GM12878 (cell line): Measurements from ENCODE around the gene PADI1. TPM values are rescaled to one million over a fixed set of nuclear protein-coding genes. Genes with fewer than 3 reads are reported as not detected.

Experiments
- ATAC-seq: fragments of 200-7000 bp; cut with Tn5 transposase; 3 replicates; pipeline ENCODE4 v1.9.1; 2020; ENCODE audit warnings: mild to moderate bottlenecking, moderate library complexity
- BruUV-seq: library from RNA; stranded (reverse); fragments of 400-500 nt; replicated peaks from 2 replicates; lab custom pipeline; 2021; lab: Mats Ljungman, UMichigan
- CTCF ChIA-PET: fragments of 300-600 bp; sonication (Branson Sonifier 250); formaldehyde crosslinking; extraction: SDS; loops from one replicate; lab custom pipeline; 2021; ENCODE audit warnings: inconsistent platforms; lab: Yijun Ruan, JAX
- POLR2A ChIA-PET: fragments of 350-600 bp; formaldehyde crosslinking; extraction: SDS; loops from one replicate; lab custom pipeline; 2021; ENCODE audit warnings: inconsistent platforms; lab: Charles Lee
- RAD21 ChIA-PET: fragments of 300-600 bp; sonication (Branson Sonifier 250); formaldehyde crosslinking; loops from one replicate; lab custom pipeline; 2023; ENCODE audit warnings: antibody characterized with exemption; ENCODE audit not compliant: unreplicated experiment; lab: Charles Lee
- SMC1A ChIA-PET: fragments of 300-600 bp; sonication (Branson Sonifier 250); formaldehyde crosslinking; loops from one replicate; lab custom pipeline; 2023; ENCODE audit not compliant: unreplicated experiment, uncharacterized antibody; lab: Charles Lee
- DNase-seq: peaks from one replicate; pipeline ENCODE4 v3.0.0-alpha.2; 2011; ENCODE audit warnings: low read depth, low spot score
- FAIRE-seq: peaks from 3 replicates; lab custom pipeline; 2011; peaks lifted over from hg19 to GRCh38; lab: Jason Lieb, UNC
- H2AFZ ChIP-seq: 2 replicates; pipeline ENCODE4 v1.6.0; 2011; ENCODE audit warnings: low read depth, low read length, control low read depth; ENCODE audit not compliant: control insufficient read depth
- H3K27ac ChIP-seq: 2 replicates; pipeline ENCODE4 v1.5.1; 2011; ENCODE audit warnings: control low read depth; ENCODE audit not compliant: control insufficient read depth, insufficient read depth
- H3K27me3 ChIP-seq, 2 experiments: replicated peaks in 1 of 2; 2 replicates each; pipeline versions ENCODE4 v1.6.0 to v1.6.1; 2011; ENCODE audit warnings: low read length in 1 of 2; ENCODE audit not compliant: control insufficient read depth in 2 of 2, insufficient read depth in 2 of 2
- H3K36me3 ChIP-seq, 2 experiments: 2 replicates each; pipeline ENCODE4 v1.5.1; 2011; ENCODE audit warnings: low read length in 1 of 2; ENCODE audit not compliant: control insufficient read depth in 2 of 2, insufficient read depth in 2 of 2
- H3K4me1 ChIP-seq: 2 replicates; pipeline ENCODE4 v1.6.1; 2011; ENCODE audit warnings: mild to moderate bottlenecking, low read length, moderate library complexity, mixed read lengths; ENCODE audit not compliant: control insufficient read depth, insufficient read depth
- H3K4me2 ChIP-seq: 2 replicates; pipeline ENCODE4 v1.6.0; 2011; ENCODE audit warnings: control low read depth; ENCODE audit not compliant: control insufficient read depth, insufficient read depth
- H3K4me3 ChIP-seq: fragments of 200-600 bp; sonication (generic); 2 replicates; pipeline ENCODE4 v1.5.1; 2016
- H3K79me2 ChIP-seq: 2 replicates; pipeline ENCODE4 v1.6.0; 2011; ENCODE audit warnings: low read length; ENCODE audit not compliant: control insufficient read depth, insufficient read depth
- H3K9ac ChIP-seq: 2 replicates; pipeline ENCODE4 v1.8.0; 2011; ENCODE audit warnings: low read length, control low read depth, mixed read lengths; ENCODE audit not compliant: control insufficient read depth, insufficient read depth
- H3K9me3 ChIP-seq: replicated peaks from 3 replicates; pipeline ENCODE4 v1.5.1; 2011; ENCODE audit warnings: mild to moderate bottlenecking, low read length; ENCODE audit not compliant: control insufficient read depth, insufficient read depth
- H4K20me1 ChIP-seq: 2 replicates; pipeline ENCODE4 v1.6.0; 2011; ENCODE audit not compliant: control insufficient read depth, insufficient read depth
- CBX3 ChIP-seq: fragments of 200-600 bp; sonication (generic); IDR thresholded peaks from 2 replicates; pipeline ENCODE4 v1.6.1; 2016; ENCODE audit warnings: low read depth, borderline replicate concordance
- CHD2 ChIP-seq: IDR thresholded peaks from 2 replicates; pipeline ENCODE4 v1.6.1; 2011; ENCODE audit warnings: low read depth, low read length, improper control_type of control experiment, borderline replicate concordance
- EZH2 ChIP-seq: IDR thresholded peaks from 2 replicates; pipeline ENCODE4 v1.6.1; 2012; ENCODE audit warnings: low read depth, mild to moderate bottlenecking, control low read depth, inconsistent platforms, low read length, borderline replicate concordance; ENCODE audit not compliant: control insufficient read depth
- FOXM1 ChIP-seq: IDR thresholded peaks from 2 replicates; pipeline ENCODE4 v1.6.1; 2012; ENCODE audit warnings: low read depth, mild to moderate bottlenecking, inconsistent platforms, low read length, moderate library complexity
- NR2C2 ChIP-seq: IDR thresholded peaks from 2 replicates; pipeline ENCODE4 v1.6.1; 2011; ENCODE audit warnings: borderline replicate concordance, low read depth; ENCODE audit not compliant: control insufficient read depth, insufficient read length
- PAX8 ChIP-seq: fragments of 450-650 bp; IDR thresholded peaks from 2 replicates; pipeline ENCODE4 v1.6.1; 2017; ENCODE audit warnings: mild to moderate bottlenecking, moderate library complexity
- RELA ChIP-seq: fragments of 450-650 bp; IDR thresholded peaks from 2 replicates; pipeline ENCODE4 v1.8.0; 2014; ENCODE audit warnings: borderline replicate concordance; ENCODE audit not compliant: partially characterized antibody
- ZNF274 ChIP-seq: IDR thresholded peaks from one replicate; pipeline ENCODE4 v1.8.0; 2011; ENCODE audit not compliant: insufficient read length, insufficient read depth
- WGBS: methylation state at CpG from one replicate; pipeline ENCODE4 v1.1.6; 2016; ENCODE audit warnings: low lambda C conversion rate; ENCODE audit not compliant: insufficient replicate concordance, insufficient coverage; ENCODE audit errors: missing lambda C conversion rate; 5-methylcytosine and 5-hydroxymethylcytosine counted together
- in situ Hi-C: fragments of 300-500 bp; cut with MboI; formaldehyde crosslinking; loops from 9 replicates; pipeline ENCODE4 v1.14.3; 2018; ENCODE audit warnings: mixed read lengths
- intact Hi-C: fragments of 100-400 bp; cut with micrococcal nuclease; formaldehyde crosslinking; loops from one replicate; pipeline ENCODE4 v1.14.2; 2022; ENCODE audit not compliant: unreplicated experiment
- polyA plus RNA-seq, 11 experiments: library from polyadenylated mRNA; depleted of rRNA in 4 of 11; unstranded in 6 of 11; stranded (reverse) in 5 of 11; fragments of >200 nt; fragmentation: Nextera tagmentation in 4 of 11; fragmentation: Illumina TruSeq in 1 of 11; extraction: Ambion mirVana in 4 of 11; extraction: Trizol in 1 of 11; gene quantifications; 1 replicate in 1 of 11; 2 replicates in 10 of 11; pipeline versions ENCODE4 v1.2.1 to v1.2.3, GENCODE V29; 2011 to 2016; ENCODE audit warnings: inconsistent platforms in 2 of 11, missing spikeins in 2 of 11, low read depth in 1 of 11
- total RNA-seq, 4 experiments: library from RNA; depleted of rRNA in 3 of 4; stranded (reverse); fragments of >200 nt in 3 of 4; fragmentation: Illumina TruSeq in 1 of 4; extraction: Trizol in 1 of 4; gene quantifications; 2 replicates each; pipeline versions ENCODE4 v1.2.1 to v1.2.3, GENCODE V29; 2013 to 2021
- TF ChIP-seq, protein P1 (sequence below): IDR thresholded peaks from 2 replicates; pipeline ENCODE4 v1.6.1; 2011; ENCODE audit warnings: borderline replicate concordance, low read depth, mild to moderate bottlenecking, moderate library complexity, low read length; ENCODE audit not compliant: insufficient read depth, poor library complexity, severe bottlenecking
- TF ChIP-seq, protein P2 (sequence below): fragments of 450-650 bp; IDR thresholded peaks from 2 replicates; pipeline ENCODE4 v1.6.1; 2017; ENCODE audit warnings: borderline replicate concordance

PADI1 gene
- total and polyA plus RNA-seq, 10 of the 15 experiments (the other 5 are each of a cell fraction or from before 2014, with no cell fraction given): 0.05 TPM; not detected in 9

DNA sequence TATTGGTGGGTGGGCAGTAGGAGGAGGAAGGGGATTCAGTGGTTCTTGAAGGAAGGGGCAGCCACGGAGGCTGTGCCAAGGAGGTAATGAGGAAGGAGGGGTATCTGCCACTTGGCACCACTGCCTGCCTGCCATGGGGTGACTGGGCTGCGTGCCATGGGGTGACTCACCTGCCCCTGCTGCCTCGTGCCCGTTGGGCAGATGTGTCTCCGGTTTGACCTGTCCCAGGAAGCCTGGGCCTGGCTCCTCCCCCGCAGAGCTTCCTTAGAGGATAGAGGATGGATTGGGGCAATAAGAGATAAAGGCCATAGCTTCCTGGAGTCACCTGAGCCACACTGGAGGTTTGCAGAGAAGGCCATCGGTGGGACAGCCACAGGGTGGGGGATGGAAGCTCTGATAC is 45.7 kb downstream of the PADI1 start (continued):
- TF ChIP-seq CHD2 (no peak), EZH2 (no peak)
- TF ChIP-seq, protein P1, sequence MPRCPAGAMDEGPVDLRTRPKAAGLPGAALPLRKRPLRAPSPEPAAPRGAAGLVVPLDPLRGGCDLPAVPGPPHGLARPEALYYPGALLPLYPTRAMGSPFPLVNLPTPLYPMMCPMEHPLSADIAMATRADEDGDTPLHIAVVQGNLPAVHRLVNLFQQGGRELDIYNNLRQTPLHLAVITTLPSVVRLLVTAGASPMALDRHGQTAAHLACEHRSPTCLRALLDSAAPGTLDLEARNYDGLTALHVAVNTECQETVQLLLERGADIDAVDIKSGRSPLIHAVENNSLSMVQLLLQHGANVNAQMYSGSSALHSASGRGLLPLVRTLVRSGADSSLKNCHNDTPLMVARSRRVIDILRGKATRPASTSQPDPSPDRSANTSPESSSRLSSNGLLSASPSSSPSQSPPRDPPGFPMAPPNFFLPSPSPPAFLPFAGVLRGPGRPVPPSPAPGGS: no peak

DNA sequence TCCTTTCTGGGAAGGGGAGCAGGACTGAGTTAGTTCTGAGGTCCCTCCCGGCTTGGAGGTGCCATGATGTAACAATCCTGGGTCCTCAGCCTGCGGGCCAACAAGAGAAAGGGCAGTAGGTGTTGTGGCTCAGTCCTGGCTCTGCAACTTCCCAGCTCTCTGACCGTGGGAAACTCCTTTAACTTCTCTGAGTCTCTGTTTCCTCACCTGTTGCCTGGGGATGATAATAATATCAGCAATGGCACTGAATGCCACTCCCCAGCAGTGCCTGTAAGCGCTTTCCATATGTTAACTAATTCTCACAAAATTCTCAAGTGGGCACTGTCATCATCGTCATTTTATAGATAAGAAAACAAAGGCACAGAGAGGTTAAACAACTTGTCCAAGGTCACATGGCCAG is 46.3 kb downstream of the PADI1 start:
- no peak for TF ChIP-seq PAX8
- TF ChIP-seq NR2C2: no peak
- no peak for TF ChIP-seq ZNF274
- TF ChIP-seq, protein P2, sequence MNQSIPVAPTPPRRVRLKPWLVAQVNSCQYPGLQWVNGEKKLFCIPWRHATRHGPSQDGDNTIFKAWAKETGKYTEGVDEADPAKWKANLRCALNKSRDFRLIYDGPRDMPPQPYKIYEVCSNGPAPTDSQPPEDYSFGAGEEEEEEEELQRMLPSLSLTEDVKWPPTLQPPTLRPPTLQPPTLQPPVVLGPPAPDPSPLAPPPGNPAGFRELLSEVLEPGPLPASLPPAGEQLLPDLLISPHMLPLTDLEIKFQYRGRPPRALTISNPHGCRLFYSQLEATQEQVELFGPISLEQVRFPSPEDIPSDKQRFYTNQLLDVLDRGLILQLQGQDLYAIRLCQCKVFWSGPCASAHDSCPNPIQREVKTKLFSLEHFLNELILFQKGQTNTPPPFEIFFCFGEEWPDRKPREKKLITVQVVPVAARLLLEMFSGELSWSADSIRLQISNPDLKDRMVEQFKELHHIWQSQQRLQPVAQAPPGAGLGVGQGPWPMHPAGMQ: no peak
- no peak for TF ChIP-seq CBX3
- TF ChIP-seq RELA: no peak
- TF ChIP-seq FOXM1: no peak
- H3K9me3 ChIP-seq: no peaks in the 10 kb centered on the region
- ChIA-PET SMC1A (no interaction called here), POLR2A (no interaction called here), CTCF (interaction anchor here (1.1 kb wide), 1 partner anchor 15 kb away, joined by 3 read pairs; no protein-coding TSS in a partner anchor), RAD21 (no interaction called here)
- no peak overlapping the region for H3K27ac ChIP-seq
- no peaks in the 10 kb centered on the region; the same call in 1 of the 2 replicates for H3K4me1 ChIP-seq
- whole genome bisulfite sequencing: 22% methylated on average over 5 of the region's 5 CpGs
- H3K36me3 ChIP-seq: no peaks in the 10 kb centered on the region
- DNase-seq (no peak), ATAC-seq (no peak), FAIRE-seq (no peak)
- no TSS peak for BruUV-seq
- H3K9ac ChIP-seq: no peak overlapping the region
- H3K27me3 ChIP-seq: no peaks in the 10 kb centered on the region; a peak in 1 of 4 replicates
- H3K79me2 ChIP-seq: no peaks in the 10 kb centered on the region
- no peak overlapping the region for H3K4me3 ChIP-seq
- H2AFZ ChIP-seq: no peak overlapping the region
- no peak overlapping the region for H3K4me2 ChIP-seq
- in situ Hi-C loops (no loop called here), intact Hi-C loops (no loop called here)
- H4K20me1 ChIP-seq: no peaks in the 10 kb centered on the region
